ENCODE results near the gene EEIG1. TPM values are rescaled to one million over a fixed set of nuclear protein-coding genes. Genes with fewer than 3 reads are reported as not detected.

Gene EEIG1
- total RNA-seq, 4 donors from 2014 or later = 33.0 to 81.3 (median 48.9) TPM

DNA sequence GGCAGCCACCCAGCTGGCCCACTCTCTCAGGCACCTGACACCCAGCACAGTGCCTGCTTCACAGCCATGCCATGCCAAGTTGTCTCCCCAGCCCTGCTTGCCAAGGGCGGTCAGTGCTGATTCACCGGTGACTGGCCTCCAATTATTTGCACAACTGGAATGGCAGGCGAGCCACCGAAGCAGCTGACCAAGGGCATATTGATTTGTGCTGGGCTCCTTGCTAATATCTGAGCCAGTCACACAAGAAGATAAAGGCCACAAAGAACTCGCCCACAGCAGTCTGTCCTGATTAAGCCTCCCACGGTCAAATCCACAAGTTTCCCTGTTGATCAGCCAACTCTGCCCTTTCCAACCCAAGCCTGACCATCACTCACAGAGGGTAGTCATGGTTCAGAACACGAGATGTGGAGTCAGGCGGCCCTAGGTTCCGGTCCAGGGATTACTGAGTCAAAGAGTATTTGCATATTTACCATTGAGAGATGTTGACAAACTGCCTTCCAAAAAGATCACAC lies 6.4 kb upstream of the EEIG1 start:
- 69 to 82% methylated on average over 8 to 9 of the region's 9 CpGs for WGBS, 2 donors
- intact Hi-C loops (cut with DNase I; ENCODE audit: low total_unique reads) = no loop called here
- TF ChIP-seq, protein P1, sequence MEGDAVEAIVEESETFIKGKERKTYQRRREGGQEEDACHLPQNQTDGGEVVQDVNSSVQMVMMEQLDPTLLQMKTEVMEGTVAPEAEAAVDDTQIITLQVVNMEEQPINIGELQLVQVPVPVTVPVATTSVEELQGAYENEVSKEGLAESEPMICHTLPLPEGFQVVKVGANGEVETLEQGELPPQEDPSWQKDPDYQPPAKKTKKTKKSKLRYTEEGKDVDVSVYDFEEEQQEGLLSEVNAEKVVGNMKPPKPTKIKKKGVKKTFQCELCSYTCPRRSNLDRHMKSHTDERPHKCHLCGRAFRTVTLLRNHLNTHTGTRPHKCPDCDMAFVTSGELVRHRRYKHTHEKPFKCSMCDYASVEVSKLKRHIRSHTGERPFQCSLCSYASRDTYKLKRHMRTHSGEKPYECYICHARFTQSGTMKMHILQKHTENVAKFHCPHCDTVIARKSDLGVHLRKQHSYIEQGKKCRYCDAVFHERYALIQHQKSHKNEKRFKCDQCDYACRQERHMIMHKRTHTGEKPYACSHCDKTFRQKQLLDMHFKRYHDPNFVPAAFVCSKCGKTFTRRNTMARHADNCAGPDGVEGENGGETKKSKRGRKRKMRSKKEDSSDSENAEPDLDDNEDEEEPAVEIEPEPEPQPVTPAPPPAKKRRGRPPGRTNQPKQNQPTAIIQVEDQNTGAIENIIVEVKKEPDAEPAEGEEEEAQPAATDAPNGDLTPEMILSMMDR (IDR thresholded peaks at IDR 0.05) = no peak
- H3K4me3 ChIP-seq (ENCODE audit: low read depth, poor library complexity, severe bottlenecking) = no peak overlapping the region
- no peak for DNase-seq (ENCODE audit: low spot score in 2 of 2)

- intact Hi-C loops (cut with DNase I; ENCODE audit: low total_unique reads) = no loop called here
- no peak overlapping the region for H3K4me3 ChIP-seq (ENCODE audit: low read depth, poor library complexity, severe bottlenecking)
- TF ChIP-seq, protein P1 (IDR thresholded peaks at IDR 0.05) = no peak
- TF ChIP-seq POLR2A (IDR thresholded peaks at IDR 0.05) = no peak
- no peak for DNase-seq (ENCODE audit: low spot score in 2 of 2)
- WGBS, 2 donors = 88 to 90% methylated on average over 3 of the region's 3 CpGs
Measured at GRCh38 chr9:127985011-127985410, 4.2 kb upstream of the EEIG1 start.

DNA sequence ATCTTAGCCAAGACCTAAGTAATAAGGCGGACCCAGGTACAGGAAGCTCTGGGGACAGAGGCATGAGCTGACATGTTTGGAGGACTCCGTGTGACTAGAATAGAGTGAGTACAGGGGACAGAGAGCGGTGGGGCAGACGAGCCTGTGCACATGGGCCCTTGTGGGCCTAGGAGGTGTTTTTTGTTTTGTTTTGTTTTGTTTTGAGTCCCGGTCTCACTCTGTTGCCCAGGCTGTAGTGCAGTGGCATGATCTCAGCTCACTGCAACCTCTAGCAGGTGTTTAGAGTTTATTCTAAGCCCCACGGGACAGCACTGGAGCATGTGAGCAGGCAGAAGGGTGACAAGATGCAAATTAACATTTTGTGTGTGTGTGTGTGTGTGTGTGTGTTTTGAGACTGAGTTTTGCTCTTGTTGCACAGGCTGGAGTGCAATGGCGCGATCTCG lies 3.1 kb upstream of the EEIG1 start:
- intact Hi-C loops (cut with DNase I; ENCODE audit: low total_unique reads) = no loop called here
- H3K4me3 ChIP-seq (ENCODE audit: low read depth, poor library complexity, severe bottlenecking) = no peak overlapping the region
- DNase-seq (ENCODE audit: low spot score in 2 of 2) = no peak
- TF ChIP-seq POLR2A (IDR thresholded peaks at IDR 0.05) = no peak
- TF ChIP-seq, protein P1 (IDR thresholded peaks at IDR 0.05) = no peak
- WGBS, 2 donors = 83 to 95% methylated on average over 9 of the region's 9 CpGs

DNA sequence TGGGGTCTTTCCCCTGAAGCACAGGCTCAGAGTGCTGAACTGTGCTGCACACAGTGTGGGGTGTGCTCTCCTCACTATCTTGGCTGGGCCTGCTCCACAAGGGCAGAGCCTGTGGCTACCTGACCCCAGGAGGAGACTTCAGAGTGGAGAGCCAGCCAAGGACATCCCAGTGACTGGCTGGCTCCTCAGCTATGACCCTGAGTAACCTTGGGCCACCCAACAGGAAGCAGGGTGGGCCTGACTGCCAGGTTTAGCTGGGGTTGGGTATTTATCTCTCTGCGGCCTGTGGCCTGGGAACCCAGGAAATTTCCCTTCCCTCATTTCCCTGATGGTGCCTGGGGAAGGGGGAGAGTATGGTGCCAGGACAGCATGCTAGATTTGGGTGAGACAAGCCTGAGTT lies 2.1 kb upstream of the EEIG1 start:
- intact Hi-C loops (cut with DNase I; ENCODE audit: low total_unique reads) = no loop called here
- H3K4me3 ChIP-seq (ENCODE audit: low read depth, poor library complexity, severe bottlenecking) = no peak overlapping the region
- TF ChIP-seq POLR2A (IDR thresholded peaks at IDR 0.05) = no peak
- TF ChIP-seq, protein P1 (IDR thresholded peaks at IDR 0.05) = no peak
- WGBS, 2 donors = 71 to 94% methylated on average over 1 of the region's 1 CpG
- no peak for DNase-seq (ENCODE audit: low spot score in 2 of 2)

DNA sequence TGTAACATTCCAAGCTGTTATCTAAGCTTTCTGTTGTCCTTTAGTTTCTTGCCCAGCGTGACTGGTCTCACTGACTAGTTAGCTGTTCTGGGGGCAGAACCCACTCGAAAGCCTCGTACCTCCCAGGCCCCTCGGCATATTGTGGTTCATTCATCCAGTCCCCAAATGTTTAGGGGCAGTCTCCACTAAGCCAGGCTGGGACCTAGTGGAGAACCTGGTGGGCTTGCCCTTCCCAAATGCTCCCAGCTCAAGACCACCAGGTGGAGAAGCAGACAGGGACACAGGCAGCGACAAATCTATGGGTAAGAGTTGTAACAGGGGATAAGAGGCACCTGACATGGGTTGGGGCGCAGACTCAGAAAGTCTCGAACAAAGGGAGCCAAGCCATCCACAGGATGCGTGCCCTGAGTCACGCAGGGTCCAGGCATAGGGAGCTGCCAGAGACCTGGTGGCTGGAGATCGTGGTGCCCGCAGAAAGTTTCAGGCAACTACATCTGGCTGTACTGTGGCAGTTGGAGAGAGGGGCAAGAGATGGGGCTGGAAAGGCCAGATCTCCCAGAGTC lies 851 bp upstream of the EEIG1 start:
- intact Hi-C loops (cut with DNase I; ENCODE audit: low total_unique reads) = no loop called here
- DNase-seq (ENCODE audit: low spot score in 2 of 2) = no peak
- no peak overlapping the region for H3K4me3 ChIP-seq (ENCODE audit: low read depth, poor library complexity, severe bottlenecking)
- TF ChIP-seq POLR2A (IDR thresholded peaks at IDR 0.05) = no peak
- TF ChIP-seq, protein P1 (IDR thresholded peaks at IDR 0.05) = no peak
- 60 to 63% methylated on average over 11 of the region's 11 CpGs for WGBS, 2 donors

Measured in lower leg skin (tissue), 4 donors.